ENCODE results near the gene CADM2.
"Not testable (repeated sequence)": the region's sequence is repeated elsewhere in the genome, so short reads cannot be mapped to it uniquely, and the experiment has no call there.

The CADM2 gene

DNA sequence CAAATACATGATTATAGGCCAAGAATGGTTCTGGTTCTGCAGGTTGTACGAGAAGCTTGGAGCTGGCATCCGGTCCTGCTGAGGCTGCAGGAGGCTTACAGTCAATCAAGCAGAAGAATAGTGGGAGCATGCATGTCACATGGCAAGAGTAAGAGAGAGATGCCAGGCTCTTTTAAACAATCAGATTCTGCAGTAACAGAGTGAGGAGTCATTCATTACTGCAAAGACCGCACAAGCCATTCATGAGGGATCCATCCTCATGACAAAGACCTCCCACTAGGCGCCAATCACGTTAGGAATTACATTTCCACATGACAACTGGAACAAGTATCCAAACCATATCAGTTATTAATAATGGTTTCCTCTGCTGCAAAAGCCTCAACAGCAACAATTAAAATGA is 536.8 kb downstream of the CADM2 start:
- DNase-seq = no peak

DNA sequence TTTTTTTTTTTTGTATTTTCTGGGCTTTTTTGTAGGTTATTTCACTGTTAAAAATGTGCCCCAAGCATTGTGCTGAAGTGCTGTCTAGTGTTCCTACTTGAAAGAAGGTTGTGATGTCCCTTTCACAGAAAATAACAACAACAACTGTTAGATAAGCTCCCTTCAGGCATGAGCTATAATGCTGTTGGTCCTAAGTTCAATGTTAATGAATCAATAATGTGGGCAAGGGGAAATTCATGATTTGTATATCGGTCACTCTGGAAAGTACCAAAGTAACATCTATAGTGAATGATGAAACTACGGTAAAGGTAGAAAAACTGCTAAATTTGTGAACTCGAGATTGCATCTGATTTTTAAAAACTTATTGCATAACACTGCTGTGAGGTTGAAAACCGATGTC is 539.4 kb downstream of the CADM2 start:
- DNase-seq = no peak

DNA sequence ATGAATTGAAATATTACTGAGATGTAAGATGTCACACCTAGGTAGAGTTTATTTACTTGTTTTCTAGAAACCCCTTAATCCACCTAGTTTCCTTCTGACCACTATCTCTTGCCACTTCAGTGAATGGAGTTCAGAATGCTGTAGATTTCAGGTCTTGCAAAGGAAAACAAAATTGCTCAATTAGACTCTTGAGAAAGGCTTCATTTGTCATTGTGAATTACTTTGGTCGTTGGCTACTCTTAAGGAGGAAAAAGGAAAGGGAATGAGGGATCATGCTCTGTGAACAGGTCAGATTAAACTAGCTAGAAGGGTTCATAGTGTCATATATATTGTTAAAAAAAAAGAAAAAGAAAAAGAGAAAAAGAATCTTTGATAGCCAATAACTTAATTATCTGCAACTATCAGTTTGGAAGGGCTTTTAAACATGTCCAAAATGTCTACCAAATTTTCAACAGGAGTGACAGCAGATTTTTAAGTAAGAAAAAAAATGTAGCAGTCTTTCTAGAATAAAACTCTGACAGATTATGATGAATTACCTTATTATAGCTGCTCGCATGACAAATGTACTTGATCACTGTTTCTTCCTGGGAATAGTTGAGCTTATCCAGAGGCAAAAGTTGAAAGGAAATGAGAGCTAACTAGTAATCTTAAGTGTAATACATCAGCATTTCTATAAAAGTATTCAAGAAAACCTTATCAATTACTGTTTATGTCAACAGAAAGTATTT is 543.5 kb downstream of the CADM2 start:
- no peak for DNase-seq

DNA sequence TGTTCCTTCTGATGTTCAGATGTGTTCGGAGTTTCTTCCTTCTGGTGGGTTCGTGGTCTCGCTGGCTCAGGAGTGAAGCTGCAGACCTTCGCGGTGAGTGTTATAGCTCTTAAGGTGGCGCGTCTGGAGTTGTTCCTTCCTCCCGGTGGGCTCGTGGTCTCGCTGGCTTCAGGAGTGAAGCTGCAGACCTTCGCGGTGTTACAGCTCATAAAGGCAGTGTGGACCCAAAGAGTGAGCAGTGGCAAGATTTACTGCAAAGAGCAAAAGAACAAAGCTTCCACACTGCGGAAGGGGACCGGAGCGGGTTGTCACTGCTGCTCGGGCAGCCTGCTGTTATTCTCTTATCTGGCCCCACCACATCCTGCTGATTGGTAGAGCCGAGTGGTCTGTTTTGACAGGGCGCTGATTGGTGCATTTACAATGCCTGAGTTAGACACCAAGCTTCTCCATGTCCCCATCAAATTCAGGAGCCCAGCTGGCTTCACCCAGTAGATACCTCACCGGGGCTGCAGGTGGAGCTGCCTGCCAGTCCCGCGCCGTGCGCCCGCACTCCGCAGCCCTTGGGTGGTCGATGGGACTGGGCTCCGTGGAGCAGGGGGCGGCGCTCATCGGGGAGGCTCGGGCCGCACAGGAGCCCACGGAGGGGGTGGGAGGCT is 545.5 kb downstream of the CADM2 start:
- peak; percentile 52 for DNase-seq

DNA sequence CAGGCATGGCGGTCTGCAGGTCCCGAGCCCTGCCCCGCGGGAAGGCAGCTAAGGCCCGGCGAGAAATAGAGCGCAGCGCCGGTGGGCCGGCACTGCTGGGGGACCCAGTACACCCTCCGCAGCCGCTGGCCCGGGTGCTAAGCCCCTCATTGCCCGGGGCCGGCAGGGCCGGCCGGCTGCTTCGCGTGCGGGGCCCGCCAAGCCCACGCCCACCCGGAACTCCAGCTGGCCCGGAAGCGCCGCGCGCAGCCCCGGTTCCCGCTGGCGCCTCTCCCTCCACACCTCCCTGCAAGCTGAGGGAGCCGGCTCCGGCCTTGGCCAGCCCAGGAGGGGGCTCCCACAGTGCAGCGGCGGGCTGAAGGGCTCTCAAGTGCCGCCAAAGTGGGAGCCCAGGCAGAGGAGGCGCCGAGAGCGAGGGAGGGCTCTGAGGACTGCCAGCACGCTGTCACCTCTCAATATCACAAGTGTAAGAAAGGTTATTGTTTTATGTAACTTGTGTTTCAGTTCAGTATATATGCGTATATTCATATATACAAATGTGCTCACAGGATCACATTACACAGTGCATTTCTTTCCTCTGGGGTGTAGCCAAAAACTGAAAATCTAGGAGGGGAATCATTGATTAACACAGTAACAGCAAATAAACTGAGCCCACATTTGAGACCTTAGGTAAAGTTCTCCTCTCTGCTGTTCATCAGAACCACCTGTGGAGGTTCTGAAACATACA is 546.2 kb downstream of the CADM2 start:
- DNase-seq = not testable (repeated sequence)

DNA sequence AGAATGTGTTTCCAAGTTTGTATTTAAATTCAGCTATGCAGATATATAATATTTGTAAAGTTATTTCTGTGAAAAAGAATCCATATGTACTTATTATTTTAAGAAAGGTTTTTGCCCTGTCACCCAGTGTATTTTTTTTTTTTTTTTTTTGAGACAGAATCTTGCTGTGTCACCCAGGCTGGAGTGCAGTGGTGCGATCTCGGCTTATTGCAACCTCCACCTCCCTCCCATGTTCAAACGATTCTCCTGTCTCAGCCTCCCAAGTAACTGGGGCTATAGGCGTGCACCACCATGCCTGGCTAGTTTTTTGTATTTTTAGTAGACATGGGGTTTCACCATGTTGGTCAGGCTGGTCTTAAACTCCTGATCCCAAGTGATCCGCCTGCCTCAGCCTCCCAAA is 548.3 kb downstream of the CADM2 start:
- DNase-seq = not testable (repeated sequence)

DNA sequence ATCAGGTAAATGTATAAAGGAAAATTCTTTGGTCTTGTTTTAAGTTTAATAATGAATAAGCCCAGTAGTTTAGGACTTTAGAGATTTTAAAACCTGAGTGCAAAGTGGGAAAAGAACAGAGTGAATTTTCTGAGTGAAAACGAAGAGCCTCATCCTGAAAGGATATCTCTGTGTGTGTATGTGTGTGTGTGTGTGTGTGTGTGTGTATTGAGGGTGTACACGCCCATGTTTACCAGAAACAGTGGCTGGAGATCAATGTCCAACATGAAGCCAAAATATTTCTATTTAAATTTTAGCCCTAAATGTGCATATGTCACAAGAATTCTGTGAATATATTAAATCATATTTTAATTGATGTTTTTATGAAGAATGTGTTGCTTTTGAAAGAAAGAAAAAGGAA is 549.9 kb downstream of the CADM2 start:
- DNase-seq = no peak

DNA sequence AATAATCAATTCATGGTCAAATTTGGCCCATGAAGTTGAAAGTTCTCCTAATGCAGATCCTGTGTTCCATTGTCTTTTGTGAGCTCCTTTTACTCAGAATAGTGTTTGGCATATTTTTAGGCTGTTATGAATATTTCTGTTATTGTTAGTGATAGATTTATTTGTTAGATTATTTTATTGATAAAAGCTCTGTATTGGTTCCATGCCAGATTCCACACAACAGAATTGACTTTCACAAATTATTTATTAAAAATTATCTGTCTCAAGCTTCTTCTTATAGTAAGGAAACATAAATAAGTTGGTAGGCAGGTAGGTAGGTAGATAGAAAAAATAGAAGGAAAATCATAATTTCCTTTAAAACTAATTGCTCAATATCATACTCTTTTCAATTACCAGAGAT is 557.4 kb downstream of the CADM2 start:
- no peak for DNase-seq

DNA sequence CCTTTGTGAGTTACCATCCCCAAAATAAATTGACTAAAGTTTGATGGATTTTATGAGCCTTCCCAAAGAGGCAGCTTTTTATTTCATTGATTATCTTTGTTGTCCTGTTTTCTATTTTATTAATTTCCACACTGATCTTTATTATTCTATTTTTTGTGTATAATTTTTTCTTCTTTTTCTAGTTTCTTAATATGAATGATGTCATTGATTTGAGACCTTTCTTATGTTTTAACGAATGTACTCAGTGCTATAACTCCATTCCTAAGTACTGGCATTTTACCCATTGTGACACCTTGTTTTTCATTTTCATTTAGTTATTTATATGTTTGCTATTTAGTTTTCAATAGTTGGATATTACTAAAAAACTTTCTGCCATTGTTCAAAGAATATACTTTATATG is 565.3 kb downstream of the CADM2 start:
- DNase-seq = no peak

DNA sequence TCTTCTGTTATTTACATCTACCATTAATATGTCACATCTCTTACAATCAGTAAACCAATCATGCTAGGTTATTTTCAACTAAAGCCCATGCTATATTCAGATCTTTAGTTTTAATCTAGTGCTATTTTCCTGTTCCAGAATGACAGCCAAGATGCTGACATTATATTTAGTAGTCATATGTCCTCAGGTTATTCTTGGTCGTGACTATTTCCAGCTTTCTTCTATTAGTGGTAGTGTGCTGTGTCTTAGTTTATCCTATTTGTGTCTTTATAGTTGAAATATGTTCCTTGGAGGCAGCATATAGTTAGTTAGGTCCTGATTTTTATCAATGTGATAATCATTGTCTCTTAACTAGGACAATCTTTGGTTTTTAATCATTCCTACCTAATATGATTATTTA is 566.5 kb downstream of the CADM2 start:
- DNase-seq = no peak

DNA sequence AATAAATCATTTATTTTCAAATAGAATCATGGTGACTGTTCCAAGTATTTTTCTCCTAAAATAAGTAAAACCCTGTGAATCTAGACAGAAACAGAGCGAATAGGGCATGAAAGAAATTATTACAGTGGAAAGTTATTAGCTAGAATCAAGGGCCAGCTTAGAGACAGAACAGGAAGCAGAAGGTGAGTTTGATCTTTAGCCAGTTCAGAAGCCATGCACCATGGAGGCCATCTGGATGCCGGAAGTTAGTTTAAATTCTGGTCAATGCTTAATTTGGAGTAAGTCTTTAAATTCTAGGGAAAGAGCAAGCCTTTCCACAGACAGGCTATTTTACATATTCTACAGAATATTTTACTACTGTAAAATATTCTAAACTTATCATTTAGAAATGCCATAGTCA is 574.8 kb downstream of the CADM2 start:
- no peak for DNase-seq

DNA sequence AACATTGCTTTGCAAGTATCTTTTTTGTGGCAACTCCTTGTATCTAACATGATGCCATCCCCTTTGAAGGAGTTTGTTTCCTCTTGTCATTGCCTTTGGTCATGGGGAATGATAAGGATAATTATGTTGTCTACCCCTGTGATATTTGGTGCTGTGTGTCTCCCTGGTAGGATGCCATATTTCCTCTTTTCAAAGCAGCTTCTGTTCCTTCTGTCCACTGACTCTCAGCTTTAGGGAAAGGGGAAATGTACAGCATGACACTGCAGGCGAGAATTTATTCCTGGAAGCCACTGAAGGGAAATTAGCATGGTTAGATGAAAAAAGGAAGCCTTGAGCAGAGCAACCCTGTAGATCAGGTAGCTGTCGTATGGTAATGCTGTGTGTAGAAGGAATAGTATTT is 576.7 kb downstream of the CADM2 start:
- DNase-seq = no peak

DNA sequence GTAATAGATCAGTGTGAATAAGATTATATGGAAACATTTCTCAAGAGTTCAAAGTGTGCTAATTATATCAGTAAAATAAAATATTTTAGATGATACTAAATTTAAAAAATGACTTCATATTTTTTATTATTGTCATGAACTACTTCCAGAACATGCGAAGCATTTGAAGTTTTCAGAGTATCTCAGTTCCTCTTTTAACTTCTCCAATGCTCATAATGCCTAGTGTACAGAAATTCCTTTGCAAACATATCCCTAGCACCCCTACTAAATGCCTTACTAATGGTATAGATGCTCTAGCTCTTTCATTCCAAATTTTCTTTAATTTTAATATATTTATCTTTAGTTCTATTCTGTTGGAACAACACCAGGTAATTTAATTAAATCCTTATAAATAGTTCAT is 580.4 kb downstream of the CADM2 start:
- DNase-seq = no peak

DNA sequence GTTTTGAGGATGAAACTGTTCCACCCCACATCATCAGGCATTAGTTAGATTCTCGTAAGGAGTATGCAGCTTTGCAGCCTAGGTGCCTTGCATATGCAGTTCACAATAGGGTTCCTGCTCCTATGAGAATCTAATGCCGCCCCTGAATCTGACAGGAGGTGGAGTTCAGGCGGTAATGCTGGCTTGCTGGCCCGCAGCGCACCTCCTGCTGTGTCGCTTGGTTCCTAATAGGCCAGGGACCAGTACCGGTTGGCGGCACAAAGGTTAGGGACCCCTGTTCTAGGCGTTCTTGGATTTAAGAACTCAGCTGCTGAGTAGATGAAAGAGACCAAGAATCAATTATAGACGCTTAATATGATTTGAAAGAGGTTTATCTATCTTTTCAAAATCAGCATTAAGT is 595.4 kb downstream of the CADM2 start:
- no peak for DNase-seq

DNA sequence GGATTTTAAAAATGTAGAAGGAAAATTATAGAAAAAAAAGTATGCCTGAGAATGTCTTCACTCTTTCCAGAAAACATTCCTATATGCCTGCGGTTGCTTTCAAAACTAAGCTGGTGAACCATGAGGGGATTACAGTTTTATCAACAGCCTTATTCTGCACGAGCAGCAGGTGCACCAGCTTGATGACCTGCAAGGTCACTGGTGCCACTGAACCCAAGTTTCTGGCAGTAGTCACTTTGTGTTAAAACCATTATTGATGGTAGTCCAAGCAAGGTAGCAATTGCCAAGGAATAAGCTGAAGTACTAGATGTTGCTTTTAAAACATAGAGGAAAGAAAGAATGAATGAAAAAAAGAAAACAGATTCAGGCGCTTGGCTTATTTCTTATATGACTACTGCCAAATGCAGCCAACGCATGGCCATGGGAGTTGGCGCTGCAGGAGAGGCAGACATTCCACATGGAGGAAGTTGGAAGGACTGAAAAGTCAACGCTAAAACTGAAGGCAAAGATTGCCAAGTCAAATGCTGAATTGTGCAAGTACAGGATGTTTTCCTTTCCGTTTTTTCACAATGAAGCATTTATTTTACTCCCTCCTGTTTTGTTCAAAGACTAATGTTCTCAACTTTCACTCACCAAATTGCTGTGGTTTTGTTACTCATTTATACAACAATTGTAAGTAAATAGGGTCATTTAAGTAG is 601.4 kb downstream of the CADM2 start:
- no peak for DNase-seq

DNA sequence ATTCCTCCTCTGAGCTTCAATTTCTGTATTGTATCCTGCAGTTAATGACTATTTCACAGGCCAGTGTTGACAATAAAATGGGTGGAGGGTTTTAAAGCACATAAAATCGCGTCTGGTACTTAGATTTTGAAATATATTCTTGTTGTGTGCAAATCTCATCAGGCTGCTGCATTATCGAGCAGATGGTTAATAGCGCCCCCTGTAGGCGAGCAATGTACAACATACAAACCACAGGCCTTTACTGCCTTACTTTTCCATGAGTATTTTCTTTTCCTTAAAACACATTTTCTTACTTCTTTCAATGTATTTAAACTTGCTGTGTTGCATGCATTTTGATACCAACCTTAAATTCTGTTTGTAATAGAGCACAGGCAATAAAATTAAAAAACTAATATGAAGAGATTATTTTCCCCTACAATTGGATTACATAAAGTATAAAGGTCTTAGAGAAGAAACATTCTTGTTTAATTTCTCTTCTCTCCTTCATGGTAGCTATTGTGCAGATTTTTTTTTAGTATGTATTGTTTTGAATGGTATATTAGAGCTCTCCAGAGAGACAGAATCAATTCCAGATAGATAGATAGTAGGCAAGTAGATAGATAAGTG is 608.4 kb downstream of the CADM2 start:
- no peak for DNase-seq

DNA sequence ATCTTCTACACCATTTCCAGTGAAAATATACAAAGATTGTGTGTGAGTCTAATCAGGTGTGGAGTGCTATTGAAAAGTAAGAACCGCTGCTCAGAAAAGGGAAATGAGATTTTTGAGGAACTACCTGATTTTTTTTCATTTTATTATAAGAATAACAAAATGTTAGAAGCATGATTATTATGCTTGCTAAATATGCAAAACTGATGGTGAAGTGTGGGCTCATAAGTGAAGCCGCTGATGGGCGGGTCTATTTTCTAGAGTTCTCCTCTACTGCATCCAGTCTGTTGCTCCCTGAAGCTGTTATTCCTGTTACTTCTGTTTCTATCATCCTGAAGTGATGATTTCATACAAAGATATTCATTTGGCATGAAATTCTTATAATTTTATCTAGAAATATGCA is 612.0 kb downstream of the CADM2 start:
- no peak for DNase-seq

DNA sequence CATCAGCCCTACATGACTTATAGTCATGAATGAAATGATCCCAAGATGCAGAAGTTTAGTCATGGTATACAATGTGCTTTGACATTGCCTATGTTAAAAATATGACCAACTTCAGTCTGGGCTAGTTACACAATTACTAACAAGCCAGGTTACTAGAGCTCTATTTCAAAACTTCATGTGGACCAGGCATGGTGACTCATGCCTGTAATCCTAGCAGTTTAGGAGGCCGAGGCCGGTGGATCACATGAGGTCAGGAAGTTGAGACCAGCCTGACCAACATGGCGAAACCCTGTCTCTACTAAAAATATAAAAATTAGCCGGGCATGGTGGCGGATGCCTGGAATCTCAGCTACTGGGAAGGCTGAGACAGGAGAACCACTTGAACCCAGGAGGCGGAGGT is 613.0 kb downstream of the CADM2 start:
- DNase-seq = no peak

DNA sequence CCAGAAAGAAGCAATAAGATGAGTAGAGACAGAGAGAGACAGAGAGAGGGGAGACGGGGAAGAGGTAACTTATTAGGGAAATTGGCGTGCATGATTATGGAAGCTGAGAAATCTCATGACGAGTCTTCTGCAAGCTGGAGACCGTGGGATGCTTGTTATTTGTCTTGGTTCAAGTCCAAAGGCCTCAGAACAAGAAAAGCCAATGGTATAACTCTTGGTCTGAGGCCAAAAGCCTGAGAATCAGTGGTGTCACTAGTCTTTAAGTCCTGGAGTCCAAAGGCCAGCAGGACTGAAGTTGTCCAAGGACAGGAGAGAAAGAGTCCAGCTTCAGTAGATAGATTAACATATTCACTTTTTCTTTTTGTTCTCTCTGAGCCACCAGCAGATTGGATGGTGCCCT is 613.6 kb downstream of the CADM2 start:
- DNase-seq = no peak

DNA sequence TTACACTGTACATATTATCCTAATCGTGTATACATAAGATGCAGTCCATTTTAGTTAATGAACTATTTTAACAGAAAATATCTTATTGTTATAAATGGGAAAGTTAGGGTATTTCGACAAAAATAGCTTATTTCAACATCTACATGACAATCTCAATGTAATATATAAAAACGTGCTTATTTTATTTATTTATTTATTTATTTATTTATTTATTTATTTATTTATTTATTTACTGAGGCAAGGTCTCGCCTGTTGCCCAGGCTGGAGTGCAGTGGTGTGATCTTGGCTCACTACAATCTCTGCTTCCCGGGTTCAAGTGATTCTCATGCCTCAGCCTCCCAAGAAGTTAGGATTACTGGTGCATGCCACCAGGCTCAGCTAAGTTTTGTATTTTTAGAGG is 614.2 kb downstream of the CADM2 start:
- DNase-seq = no peak

DNA sequence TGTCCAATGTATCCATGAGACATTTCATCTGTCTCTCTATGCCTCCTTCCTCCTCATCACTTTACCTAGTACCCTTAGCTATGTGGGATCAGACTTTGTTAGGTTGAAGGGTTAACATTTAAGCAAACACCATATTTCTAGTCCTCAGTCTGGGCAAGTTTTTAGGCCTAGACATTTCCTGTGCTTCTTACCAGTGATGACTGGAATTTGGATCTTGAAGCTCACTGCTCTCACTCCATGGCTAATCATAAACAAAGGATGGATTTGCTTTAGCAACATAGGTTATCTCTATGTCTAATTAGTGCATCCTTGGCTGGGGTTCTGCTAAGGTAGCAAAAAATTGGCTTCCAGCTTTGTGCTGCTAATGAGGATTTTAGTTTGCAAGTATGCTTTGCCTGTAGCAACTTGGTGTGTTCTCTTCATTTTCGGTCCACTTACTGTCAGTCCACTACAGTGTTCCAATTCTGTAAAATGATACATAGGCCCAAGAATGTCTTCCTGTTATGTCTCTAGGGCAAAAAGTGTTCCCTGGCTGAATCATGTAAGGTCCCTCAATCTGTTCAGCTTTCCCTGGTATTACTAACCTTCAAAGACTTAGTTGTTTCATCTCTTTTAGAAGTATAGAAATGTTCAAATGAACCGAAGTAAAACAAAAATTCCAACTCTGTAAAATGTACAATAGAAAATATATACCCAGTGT is 615.4 kb downstream of the CADM2 start:
- no peak for DNase-seq

DNA sequence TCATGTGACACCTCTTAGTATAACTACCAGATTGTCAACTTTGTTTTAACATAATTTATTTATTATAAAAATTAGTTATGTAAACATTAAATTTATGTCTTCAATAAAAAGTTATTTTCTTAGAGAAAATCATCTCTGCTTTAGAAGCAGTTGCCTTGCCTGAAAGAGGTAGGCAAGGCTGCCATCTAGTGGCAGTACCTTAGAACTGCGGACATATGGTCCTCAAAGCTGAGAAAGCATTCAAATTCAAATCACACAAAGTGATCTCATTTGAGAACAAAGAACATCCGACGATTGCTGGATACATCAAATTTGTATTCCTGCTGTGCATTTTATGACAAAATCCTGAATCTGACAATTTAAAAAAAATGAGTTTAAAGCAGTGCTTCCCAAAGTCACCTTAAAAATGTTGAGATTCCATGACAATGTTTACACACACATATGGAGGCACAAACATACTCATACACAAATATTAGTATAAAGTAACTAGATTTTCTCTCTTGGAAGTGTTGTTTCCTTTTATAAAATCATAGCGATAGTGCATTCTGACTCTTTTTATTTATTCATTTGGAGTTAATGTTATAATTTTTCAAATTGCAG is 617.4 kb downstream of the CADM2 start:
- peak; percentile 57 for DNase-seq
